Lung (tissue), 12 donors: ENCODE measurements around the gene HSPA6. TPM values are rescaled to one million over a fixed set of nuclear protein-coding genes. Genes with fewer than 3 reads are reported as not detected.
"Not testable (repeated sequence)": the region's sequence is repeated elsewhere in the genome, so short reads cannot be mapped to it uniquely, and the experiment has no call there.

Experiments used
- ATAC-seq: fragments of 200-7000 bp; cut with Tn5 transposase; one replicate; pipeline ENCODE4 v1.9.1; 2020; ENCODE audit warnings: moderate number of reproducible peaks; ENCODE audit not compliant: insufficient read depth, low FRiP score
- DNase-seq, 3 donors: peaks; one replicate each; pipeline ENCODE4 v3.0.0-alpha.2; 2013 to 2017
- H3K27ac ChIP-seq, 2 donors: one replicate each; pipeline ENCODE4 v1.5.1; 2013; ENCODE audit warnings: mild to moderate bottlenecking in 2 of 2, moderate library complexity in 2 of 2, control low read depth in 1 of 2, inconsistent platforms in 1 of 2, low read depth in 1 of 2, low read length in 1 of 2
- H3K27me3 ChIP-seq, 3 donors: one replicate each; pipeline ENCODE4 v1.5.1; 2013; ENCODE audit warnings: low read length in 2 of 3; ENCODE audit not compliant: control insufficient read depth in 3 of 3, insufficient read depth in 3 of 3
- H3K36me3 ChIP-seq, 4 donors: one replicate each; pipeline ENCODE4 v1.5.1; 2013; ENCODE audit warnings: low read length in 4 of 4, mild to moderate bottlenecking in 1 of 4, moderate library complexity in 1 of 4; ENCODE audit not compliant: control insufficient read depth in 4 of 4, insufficient read depth in 4 of 4
- H3K4me1 ChIP-seq, 5 donors: one replicate each; pipeline ENCODE4 v1.5.1; 2013; ENCODE audit warnings: low read length in 5 of 5, mild to moderate bottlenecking in 2 of 5, moderate library complexity in 1 of 5; ENCODE audit not compliant: control insufficient read depth in 5 of 5, insufficient read depth in 5 of 5
- H3K4me3 ChIP-seq: one replicate; pipeline ENCODE4 v1.5.1; 2013; ENCODE audit warnings: mild to moderate bottlenecking, control low read depth, moderate library complexity
- H3K9ac ChIP-seq, 2 donors: one replicate each; pipeline ENCODE4 v1.5.1; 2013; ENCODE audit warnings: low read length in 2 of 2, control low read depth in 1 of 2; ENCODE audit not compliant: insufficient read depth in 1 of 2
- H3K9me3 ChIP-seq, 4 donors: one replicate each; pipeline ENCODE4 v1.5.1; 2013; ENCODE audit warnings: low read length in 3 of 4, mild to moderate bottlenecking in 1 of 4, moderate library complexity in 1 of 4; ENCODE audit not compliant: control insufficient read depth in 4 of 4, insufficient read depth in 3 of 4
- CTCF ChIP-seq: IDR thresholded peaks from 2 replicates; pipeline ENCODE4 v1.5.1; 2012; ENCODE audit warnings: mild to moderate bottlenecking; ENCODE audit errors: control extremely low read depth, extremely low read depth
- WGBS, 2 donors: extraction: QIAGEN DNeasy Blood & Tissue Kit; methylation state at CpG; one replicate each; pipeline ENCODE4 v1.1.7; 2013; 5-methylcytosine and 5-hydroxymethylcytosine counted together
- polyA plus RNA-seq, 2 donors: library from polyadenylated mRNA; stranded (reverse); fragments of 200-250 nt; gene quantifications; one replicate each; pipeline ENCODE4 v1.2.1, GENCODE V29; 2013
- total RNA-seq, 2 donors: library from RNA; depleted of rRNA in 1 of 2; stranded (reverse); fragments of >200 nt in 1 of 2; gene quantifications; one replicate each; pipeline ENCODE4 v1.2.1, GENCODE V29; 2014 to 2021
- donor health status: control.
- donor health status: control.
- donor health status: Bipolar disorder and iron deficiency.
- donor health status: healthy.
- donor health status: DM: yes; HTN: yes; CAD: no.

The HSPA6 gene
- total and polyA plus RNA-seq, 4 donors: 11.7 to 42.5 (median 25.2) TPM

DNA sequence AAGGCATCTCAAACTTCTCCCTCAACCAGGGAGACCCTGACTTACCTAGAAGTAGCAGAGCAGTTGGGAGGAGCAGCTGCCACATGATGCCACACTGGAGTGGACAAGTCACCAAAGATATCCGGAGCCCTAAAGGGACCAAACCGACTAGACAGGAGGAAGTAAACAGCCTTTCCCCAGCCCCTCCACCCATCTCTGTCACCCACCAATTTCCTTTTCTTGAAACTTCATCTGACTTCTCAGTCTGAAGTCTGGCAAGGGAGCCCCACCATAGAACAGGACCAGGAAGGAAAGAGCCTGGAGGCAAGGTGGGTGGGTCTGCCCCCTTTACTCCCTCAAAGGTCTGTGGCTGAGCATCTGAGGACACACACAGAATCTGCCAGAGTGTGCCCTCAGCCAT, 25.3 kb downstream of the HSPA6 start, which contains the start of gene FCGR3A:
TSS of gene FCGR3A (minus strand) at position 167 of the 400 bp plus-strand sequence. CDS start at position 85, 82 bp downstream.
- Histone ChIP-seq H3K9me3 (no peaks in the 10 kb centered on the region), H3K27me3 (no peaks in the 10 kb centered on the region), H3K36me3 (no peaks in the 10 kb centered on the region), H3K9ac (no peak within 1 kb of the TSS), H3K4me3 (no peak within 1 kb of the TSS), H3K27ac (peak within 1 kb of the TSS in 1 of 2 donors; percentile 64), H3K4me1 (no peaks in the 10 kb centered on the region)
- TF ChIP-seq CTCF: no peak
- WGBS, 2 donors: 22 to 63% methylated on average over 2 of the region's 2 CpGs
- DNase-seq (no peak), ATAC-seq (peak; percentile 38)

DNA sequence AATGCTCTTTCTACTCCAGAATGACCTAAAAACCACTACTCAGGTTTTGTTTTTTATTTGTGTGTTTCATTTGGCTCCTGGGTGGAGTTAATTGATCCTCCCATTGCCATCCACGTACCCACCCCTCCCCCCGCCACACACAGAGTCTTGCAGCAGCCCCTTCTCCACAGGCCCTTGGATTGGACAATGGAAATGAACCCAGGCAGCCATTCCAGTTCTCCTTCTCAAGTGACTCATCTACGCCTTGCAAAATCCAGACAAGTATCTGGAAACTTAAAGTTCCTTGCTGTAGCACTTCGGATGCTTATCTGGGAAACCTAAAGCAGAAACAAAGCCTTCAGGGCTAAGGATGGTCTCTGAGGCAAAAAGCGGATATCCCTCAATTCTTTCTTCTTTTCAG, 26.6 kb downstream of the HSPA6 start:
- not testable (repeated sequence) for H3K27ac ChIP-seq, H3K9ac ChIP-seq, H3K4me3 ChIP-seq, H3K9me3 ChIP-seq, H3K27me3 ChIP-seq, DNase-seq, ATAC-seq, H3K4me1 ChIP-seq, H3K36me3 ChIP-seq
- WGBS, 2 donors: 84 to 86% methylated on average over 5 of the region's 5 CpGs

- not testable (repeated sequence) for H3K4me1 ChIP-seq, H3K27ac ChIP-seq, DNase-seq, H3K9ac ChIP-seq, H3K27me3 ChIP-seq, H3K9me3 ChIP-seq, H3K4me3 ChIP-seq, H3K36me3 ChIP-seq, ATAC-seq
- 87 to 100% methylated on average over 1 of the region's 2 CpGs for WGBS, 2 donors
Measured at GRCh38 chr1:161553631-161554030, 29.3 kb downstream of the HSPA6 start.

DNA sequence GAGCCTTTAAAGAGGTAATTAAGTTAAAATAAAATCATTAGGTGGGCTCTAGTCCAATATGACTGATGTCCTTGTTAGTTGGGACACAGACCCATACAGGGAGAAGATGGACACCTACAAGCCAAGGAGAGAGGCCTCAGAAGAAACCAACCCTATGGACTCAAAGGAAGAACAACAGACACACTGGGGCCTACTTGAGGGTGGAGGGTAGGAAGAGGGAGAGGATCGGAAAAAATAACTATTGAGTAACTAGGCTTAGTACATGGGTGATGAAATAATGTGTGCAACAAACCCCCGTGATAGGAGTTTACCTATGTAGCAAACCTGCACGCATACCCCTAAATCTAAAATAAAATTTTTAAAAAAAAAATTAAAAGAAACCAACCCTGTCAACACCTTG, 30.0 kb downstream of the HSPA6 start:
- H3K4me3 ChIP-seq, ATAC-seq, H3K9ac ChIP-seq, H3K9me3 ChIP-seq, DNase-seq, H3K36me3 ChIP-seq, H3K4me1 ChIP-seq, H3K27me3 ChIP-seq: not testable (repeated sequence)
- peak overlapping the region in 1 of 2 donors; percentile 21 for H3K27ac ChIP-seq
- 41 to 81% methylated on average over 3 of the region's 3 CpGs for WGBS, 2 donors

GRCh38 chr1:161554815-161555417, 30.6 kb downstream of the HSPA6 start:
- H3K4me3 ChIP-seq, H3K9ac ChIP-seq, H3K4me1 ChIP-seq, H3K9me3 ChIP-seq, ATAC-seq, H3K36me3 ChIP-seq, H3K27me3 ChIP-seq, DNase-seq: not testable (repeated sequence)
- WGBS, 2 donors: 20 to 52% methylated on average over 1 of the region's 1 CpG
- peak overlapping the region in 1 of 2 donors; percentile 21 for H3K27ac ChIP-seq

DNA sequence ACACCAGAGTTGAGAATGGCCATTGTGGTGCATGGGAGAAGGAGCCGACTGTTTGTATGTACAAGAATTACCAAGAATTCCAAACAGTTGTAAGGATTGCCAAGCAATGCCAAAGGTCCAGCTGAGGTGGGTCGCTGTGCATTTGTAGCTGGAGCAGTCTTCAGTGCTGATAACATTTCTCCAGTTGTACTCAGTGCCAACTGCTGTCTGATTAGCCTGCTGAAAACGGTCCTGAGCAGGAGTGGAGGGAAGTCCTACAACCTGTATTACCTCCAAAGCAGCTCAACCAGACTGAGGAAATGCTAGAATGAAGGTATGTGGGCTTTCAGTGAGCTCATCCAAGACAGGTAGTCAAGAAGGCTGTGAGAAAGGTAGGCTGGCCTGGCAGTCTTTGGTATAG, 31.8 kb downstream of the HSPA6 start:
- H3K9me3 ChIP-seq, H3K9ac ChIP-seq, H3K27ac ChIP-seq, H3K4me3 ChIP-seq, H3K36me3 ChIP-seq, ATAC-seq, H3K4me1 ChIP-seq, H3K27me3 ChIP-seq, DNase-seq: not testable (repeated sequence)
- WGBS, 2 donors: 82 to 91% methylated on average over 3 of the region's 3 CpGs

GRCh38 chr1:161556990-161557389, 32.6 kb downstream of the HSPA6 start:
- H3K4me3 ChIP-seq, ATAC-seq, H3K9ac ChIP-seq, H3K4me1 ChIP-seq, H3K36me3 ChIP-seq, H3K9me3 ChIP-seq, DNase-seq, H3K27me3 ChIP-seq, H3K27ac ChIP-seq: not testable (repeated sequence)
- WGBS, 2 donors: 87 to 93% methylated on average over 2 of the region's 2 CpGs
